Measurements from ENCODE around the gene MYH7. TPM values are rescaled to one million over a fixed set of nuclear protein-coding genes. Genes with fewer than 3 reads are reported as not detected.

Gene MYH7
- total RNA-seq, 6 experiments from 2014 or later = 0.30 to 5.6 (median 0.60) TPM

GRCh38 chr14:23385642-23386265 lies 49.7 kb downstream of the MYH7 start:
- Histone ChIP-seq H3K4me3 (no peak overlapping the region), H3K36me3 (no peaks in the 10 kb centered on the region), H3K27ac (no peak overlapping the region), H3K27me3 (no peaks in the 10 kb centered on the region), H3K9me3 (no peaks in the 10 kb centered on the region), H3K4me1 (no peaks in the 10 kb centered on the region)
- intact Hi-C loops (cut with DNase I) = loop anchor here in 1 of 2 donors (10.0 kb wide), 1 partner anchor 261 kb away; no protein-coding TSS in a partner anchor
- no peak for DNase-seq
- WGBS (ENCODE audit: insufficient coverage, low coverage, low lambda C conversion rate, missing lambda C conversion rate) = 72% methylated on average over 6 of the region's 18 CpGs
- no peak for ATAC-seq
- no peak for TF ChIP-seq CTCF (IDR thresholded peaks at IDR 0.05)
- no peak for TF ChIP-seq POLR2A (IDR thresholded peaks at IDR 0.05)

GRCh38 chr14:23385244-23385641 lies 50.2 kb downstream of the MYH7 start:
- H3K4me3 ChIP-seq = no peak overlapping the region
- H3K36me3 ChIP-seq = no peaks in the 10 kb centered on the region
- no peak for TF ChIP-seq POLR2A (IDR thresholded peaks at IDR 0.05)
- TF ChIP-seq CTCF (IDR thresholded peaks at IDR 0.05) = no peak
- H3K27me3 ChIP-seq = no peaks in the 10 kb centered on the region
- intact Hi-C loops (cut with DNase I) = loop anchor here in 1 of 2 donors (10.0 kb wide), 1 partner anchor 260 kb away; no protein-coding TSS in a partner anchor
- ATAC-seq (no peak), DNase-seq (no peak)
- H3K4me1 ChIP-seq = no peaks in the 10 kb centered on the region
- no peaks in the 10 kb centered on the region for H3K9me3 ChIP-seq
- H3K27ac ChIP-seq = no peak overlapping the region
- 72% methylated on average over 2 of the region's 2 CpGs for WGBS (ENCODE audit: insufficient coverage, low coverage, low lambda C conversion rate, missing lambda C conversion rate)

- intact Hi-C loops (cut with DNase I) = loop anchor here in 1 of 2 donors (10.0 kb wide), 1 partner anchor 260 kb away; no protein-coding TSS in a partner anchor
- Histone ChIP-seq H3K4me1 (no peaks in the 10 kb centered on the region), H3K9me3 (no peaks in the 10 kb centered on the region), H3K27me3 (no peaks in the 10 kb centered on the region), H3K4me3 (no peak overlapping the region), H3K36me3 (no peaks in the 10 kb centered on the region), H3K27ac (no peak overlapping the region)
- TF ChIP-seq POLR2A (IDR thresholded peaks at IDR 0.05) (no peak), CTCF (IDR thresholded peaks at IDR 0.05) (no peak)
- 78% methylated on average over 16 of the region's 29 CpGs for WGBS (ENCODE audit: insufficient coverage, low coverage, low lambda C conversion rate, missing lambda C conversion rate)
- DNase-seq (no peak), ATAC-seq (no peak)
Measured at GRCh38 chr14:23384364-23385080, 50.9 kb downstream of the MYH7 start.

- Histone ChIP-seq H3K36me3 (no peaks in the 10 kb centered on the region), H3K4me1 (no peaks in the 10 kb centered on the region), H3K27ac (no peak overlapping the region), H3K9me3 (no peaks in the 10 kb centered on the region), H3K27me3 (no peaks in the 10 kb centered on the region), H3K4me3 (no peak overlapping the region)
- TF ChIP-seq CTCF (IDR thresholded peaks at IDR 0.05) = no peak
- TF ChIP-seq POLR2A (IDR thresholded peaks at IDR 0.05) = no peak
- WGBS (ENCODE audit: insufficient coverage, low coverage, low lambda C conversion rate, missing lambda C conversion rate) = 49% methylated on average over 9 of the region's 10 CpGs
- ATAC-seq (no peak), DNase-seq (no peak)
- intact Hi-C loops (cut with DNase I) = loop anchor here in 1 of 2 donors (10.0 kb wide), 1 partner anchor 258 kb away; no protein-coding TSS in a partner anchor
Measured at GRCh38 chr14:23382731-23383440, 52.6 kb downstream of the MYH7 start.
